Keratinocyte (primary cell): ENCODE measurements around the gene SNRPB.

Experiments used
- EZH2 ChIP-seq: IDR thresholded peaks from one replicate; pipeline ENCODE4 v1.6.1; 2012; ENCODE audit warnings: inconsistent platforms, mild to moderate bottlenecking, low read length, moderate library complexity
- TF ChIP-seq, protein P1 (sequence below), 3 experiments: IDR thresholded peaks in 1 of 3; conservative IDR thresholded peaks in 1 of 3; optimal IDR thresholded peaks in 1 of 3; 2 replicates in 2 of 3; 3 replicates in 1 of 3; pipeline versions ENCODE3 to v1.5.1; 2011; ENCODE audit warnings: low read length in 3 of 3, mild to moderate bottlenecking in 3 of 3, moderate library complexity in 2 of 3, control low read depth in 1 of 3, inconsistent platforms in 1 of 3; ENCODE audit not compliant: insufficient read depth in 2 of 3; ENCODE audit errors: extremely low read depth in 1 of 3

DNA sequence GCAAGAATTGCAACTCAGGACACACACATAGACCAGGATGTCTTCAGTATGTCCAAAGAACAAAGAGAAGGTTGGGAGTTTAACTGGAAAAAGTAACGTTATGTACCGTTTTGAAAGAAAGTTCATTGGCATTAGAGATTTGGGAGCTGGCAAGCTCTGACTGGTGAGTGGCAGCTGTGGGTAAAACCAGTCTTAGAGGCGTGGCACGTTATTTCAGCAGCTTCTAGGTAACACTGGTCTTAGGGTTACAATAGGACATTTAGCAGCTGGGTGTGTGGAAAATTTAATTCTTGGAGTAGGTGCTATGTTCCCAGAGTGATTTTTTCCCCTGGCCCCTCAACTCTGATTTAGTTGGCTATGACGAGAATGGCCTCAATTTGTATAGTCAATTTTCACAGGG, 19.2 kb downstream of the SNRPB start:
- TF ChIP-seq, protein P1, sequence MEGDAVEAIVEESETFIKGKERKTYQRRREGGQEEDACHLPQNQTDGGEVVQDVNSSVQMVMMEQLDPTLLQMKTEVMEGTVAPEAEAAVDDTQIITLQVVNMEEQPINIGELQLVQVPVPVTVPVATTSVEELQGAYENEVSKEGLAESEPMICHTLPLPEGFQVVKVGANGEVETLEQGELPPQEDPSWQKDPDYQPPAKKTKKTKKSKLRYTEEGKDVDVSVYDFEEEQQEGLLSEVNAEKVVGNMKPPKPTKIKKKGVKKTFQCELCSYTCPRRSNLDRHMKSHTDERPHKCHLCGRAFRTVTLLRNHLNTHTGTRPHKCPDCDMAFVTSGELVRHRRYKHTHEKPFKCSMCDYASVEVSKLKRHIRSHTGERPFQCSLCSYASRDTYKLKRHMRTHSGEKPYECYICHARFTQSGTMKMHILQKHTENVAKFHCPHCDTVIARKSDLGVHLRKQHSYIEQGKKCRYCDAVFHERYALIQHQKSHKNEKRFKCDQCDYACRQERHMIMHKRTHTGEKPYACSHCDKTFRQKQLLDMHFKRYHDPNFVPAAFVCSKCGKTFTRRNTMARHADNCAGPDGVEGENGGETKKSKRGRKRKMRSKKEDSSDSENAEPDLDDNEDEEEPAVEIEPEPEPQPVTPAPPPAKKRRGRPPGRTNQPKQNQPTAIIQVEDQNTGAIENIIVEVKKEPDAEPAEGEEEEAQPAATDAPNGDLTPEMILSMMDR (optimal IDR thresholded peaks at IDR 0.05 in 1 of 3, IDR thresholded peaks at IDR 0.05 in 1 of 3, conservative IDR thresholded peaks at IDR 0.05 in 1 of 3; ENCODE audit: extremely low read depth in 1 of 3, insufficient read depth in 2 of 3, low read length in 3 of 3), result no peak
- TF ChIP-seq EZH2, result no peak
